HG02623 (cell line): ENCODE measurements around the gene FBXW7.

Source experiments
- ATAC-seq: cut with Tn5 transposase; IDR thresholded peaks from one replicate; pipeline ENCODE4 v1.9.1; 2021; ENCODE audit warnings: moderate library complexity; ENCODE audit not compliant: unreplicated experiment

The FBXW7 gene, protein sequence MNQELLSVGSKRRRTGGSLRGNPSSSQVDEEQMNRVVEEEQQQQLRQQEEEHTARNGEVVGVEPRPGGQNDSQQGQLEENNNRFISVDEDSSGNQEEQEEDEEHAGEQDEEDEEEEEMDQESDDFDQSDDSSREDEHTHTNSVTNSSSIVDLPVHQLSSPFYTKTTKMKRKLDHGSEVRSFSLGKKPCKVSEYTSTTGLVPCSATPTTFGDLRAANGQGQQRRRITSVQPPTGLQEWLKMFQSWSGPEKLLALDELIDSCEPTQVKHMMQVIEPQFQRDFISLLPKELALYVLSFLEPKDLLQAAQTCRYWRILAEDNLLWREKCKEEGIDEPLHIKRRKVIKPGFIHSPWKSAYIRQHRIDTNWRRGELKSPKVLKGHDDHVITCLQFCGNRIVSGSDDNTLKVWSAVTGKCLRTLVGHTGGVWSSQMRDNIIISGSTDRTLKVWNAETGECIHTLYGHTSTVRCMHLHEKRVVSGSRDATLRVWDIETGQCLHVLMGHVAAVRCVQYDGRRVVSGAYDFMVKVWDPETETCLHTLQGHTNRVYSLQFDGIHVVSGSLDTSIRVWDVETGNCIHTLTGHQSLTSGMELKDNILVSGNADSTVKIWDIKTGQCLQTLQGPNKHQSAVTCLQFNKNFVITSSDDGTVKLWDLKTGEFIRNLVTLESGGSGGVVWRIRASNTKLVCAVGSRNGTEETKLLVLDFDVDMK

DNA sequence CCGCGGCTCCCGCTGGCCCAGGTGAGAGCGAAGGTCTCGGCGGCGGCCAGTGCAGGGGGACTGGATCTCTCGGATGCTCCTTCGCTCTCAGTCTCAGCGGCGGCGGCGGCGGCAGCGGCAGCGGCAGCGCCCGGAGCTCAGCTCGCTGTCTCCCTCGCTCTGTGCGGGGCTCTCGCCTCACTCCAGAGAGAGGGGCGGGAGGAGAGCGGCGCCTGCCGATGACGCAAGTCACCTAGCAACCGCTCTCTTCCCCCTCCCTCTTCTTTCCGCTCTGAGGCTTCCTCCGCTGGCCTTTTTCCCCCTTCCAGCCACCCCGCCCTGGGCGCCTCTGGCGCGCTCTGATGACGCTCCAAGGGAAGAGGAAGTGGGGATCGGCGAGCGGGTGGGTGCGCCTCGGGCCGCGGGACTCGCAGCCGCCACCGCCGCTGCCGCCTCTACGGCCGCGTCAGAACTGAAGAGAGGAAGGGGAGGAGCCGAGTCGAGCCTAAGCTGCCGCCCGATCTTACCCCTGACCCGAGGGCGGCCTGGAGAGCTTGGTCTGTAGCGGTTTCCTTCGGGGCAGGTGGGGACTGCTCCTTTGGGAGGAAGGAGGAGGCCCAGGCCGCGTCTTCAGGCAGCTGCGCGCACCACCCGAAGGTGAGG, at the start of gene FBXW7:
FBXW7 (minus strand) TSS at position 190 of the 642 bp plus-strand sequence. CDS start 124,289 bp downstream, outside the sequence.
- peak; percentile 77 for ATAC-seq

DNA sequence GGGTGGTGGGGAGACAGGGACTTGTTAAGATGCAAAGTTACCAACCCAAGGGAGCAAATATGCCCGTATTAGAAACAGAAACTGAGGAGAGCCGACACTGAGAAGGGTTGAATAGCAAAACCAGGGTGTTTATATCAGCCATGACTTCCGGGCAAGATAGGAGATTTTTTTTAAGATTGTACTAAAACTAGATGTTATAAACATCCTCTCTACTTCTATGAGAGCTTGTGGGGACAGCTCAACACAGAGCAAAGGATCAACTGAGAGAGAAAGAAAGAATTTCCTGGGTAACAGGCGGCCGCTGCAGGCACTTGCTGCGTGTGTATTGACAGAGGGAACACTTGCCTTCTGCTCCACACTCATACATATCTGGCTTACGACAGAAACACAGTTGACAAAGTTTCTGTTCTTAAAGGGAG, 49.1 kb upstream of the FBXW7 start:
- ATAC-seq: no peak

DNA sequence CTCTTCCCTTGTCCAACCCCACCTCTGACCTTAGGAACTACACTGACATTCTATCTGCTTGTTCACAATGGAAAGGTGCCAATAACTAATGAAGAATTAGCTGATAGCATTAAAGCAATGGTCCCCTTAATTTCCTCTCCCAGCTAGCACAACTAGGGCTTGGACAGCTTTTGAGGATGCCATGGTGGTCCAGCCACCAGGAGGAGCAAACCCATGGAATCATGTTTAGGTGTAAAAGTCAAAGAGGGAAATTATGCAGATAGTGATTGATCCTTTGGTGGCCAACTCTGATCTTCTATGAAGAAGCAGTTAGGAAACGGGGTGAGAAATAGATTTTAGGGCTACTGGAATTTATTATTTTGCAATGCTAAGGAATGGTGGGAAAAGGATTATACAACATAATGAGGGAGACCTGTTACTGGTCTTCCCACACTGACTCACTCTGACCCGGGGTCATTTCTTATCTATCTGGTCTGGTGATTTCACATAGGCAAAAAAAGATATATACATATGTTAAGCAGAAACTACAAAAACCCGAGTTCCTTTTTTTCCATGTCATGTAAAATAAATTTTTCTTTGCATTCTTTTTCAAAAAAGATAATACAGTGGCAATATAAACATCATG, 45.8 kb upstream of the FBXW7 start:
- ATAC-seq: no peak

DNA sequence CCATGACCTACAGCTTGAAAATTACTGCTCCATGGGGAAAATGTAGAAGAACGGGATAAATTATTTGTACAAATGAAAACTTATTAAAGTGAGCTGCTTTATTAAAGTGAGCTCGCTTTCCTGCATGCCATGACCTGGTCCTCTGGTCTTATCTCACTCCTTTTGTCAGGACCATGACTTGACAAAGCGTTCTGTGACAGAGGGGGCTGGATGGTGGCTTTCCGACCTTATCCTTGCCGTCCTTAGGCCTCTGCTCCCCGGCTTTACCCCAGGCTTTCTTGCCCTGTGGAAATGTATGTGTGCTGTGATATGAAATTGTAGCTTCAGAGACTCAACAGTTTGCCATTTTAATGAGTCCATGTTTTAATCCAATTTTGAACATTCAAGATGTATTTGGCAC, 44.0 kb upstream of the FBXW7 start:
- ATAC-seq: no peak

DNA sequence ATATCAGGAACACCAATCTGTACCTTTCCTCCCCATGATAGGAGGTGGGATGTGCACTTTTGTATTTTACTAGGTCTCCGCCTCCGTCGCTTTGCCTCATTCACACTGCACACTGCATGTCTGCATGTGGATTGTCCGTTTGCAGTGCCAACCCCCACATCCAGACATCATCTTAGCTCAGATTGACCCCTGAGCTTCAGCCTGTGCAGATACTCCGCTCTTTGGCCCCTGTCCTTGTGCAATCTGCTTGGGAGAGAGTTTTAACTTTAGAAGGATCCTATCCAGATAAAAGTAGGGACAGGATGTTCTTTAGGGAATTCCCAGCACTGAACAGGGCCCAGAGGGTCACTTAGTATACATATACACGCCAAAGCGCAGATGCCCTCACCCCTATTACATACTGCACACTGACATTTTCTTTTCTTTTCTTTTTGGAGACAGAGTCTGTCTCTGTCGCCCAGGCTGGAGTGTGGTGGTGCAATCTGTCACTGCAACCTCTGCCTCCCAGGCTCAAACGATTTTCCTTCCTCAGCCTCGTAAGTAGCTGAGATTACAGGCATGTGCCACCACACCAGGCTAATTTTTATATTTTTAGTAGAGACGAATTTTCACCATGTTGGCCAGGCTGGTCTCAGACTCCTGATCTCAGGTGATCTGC, 43.3 kb upstream of the FBXW7 start:
- ATAC-seq: no peak

DNA sequence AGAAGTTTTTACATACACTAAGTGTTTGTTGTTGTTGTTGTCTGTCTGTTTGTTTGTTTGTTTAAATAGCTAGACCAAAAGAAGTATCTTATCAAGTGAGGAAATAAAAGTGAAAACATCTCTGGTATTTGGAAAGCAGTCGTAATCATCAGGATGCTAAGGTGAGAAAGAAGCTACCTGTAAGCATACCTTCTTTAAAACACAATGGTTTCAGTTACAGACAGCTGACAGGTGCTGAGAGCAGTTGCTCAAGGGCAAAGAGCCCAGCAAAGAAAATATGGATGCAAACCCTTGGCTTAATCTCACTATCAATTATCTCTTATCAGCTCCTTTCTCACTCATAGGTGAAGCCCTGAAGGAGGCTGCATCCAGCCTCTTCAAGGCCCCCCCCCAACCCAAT, 42.8 kb upstream of the FBXW7 start:
- no peak for ATAC-seq

DNA sequence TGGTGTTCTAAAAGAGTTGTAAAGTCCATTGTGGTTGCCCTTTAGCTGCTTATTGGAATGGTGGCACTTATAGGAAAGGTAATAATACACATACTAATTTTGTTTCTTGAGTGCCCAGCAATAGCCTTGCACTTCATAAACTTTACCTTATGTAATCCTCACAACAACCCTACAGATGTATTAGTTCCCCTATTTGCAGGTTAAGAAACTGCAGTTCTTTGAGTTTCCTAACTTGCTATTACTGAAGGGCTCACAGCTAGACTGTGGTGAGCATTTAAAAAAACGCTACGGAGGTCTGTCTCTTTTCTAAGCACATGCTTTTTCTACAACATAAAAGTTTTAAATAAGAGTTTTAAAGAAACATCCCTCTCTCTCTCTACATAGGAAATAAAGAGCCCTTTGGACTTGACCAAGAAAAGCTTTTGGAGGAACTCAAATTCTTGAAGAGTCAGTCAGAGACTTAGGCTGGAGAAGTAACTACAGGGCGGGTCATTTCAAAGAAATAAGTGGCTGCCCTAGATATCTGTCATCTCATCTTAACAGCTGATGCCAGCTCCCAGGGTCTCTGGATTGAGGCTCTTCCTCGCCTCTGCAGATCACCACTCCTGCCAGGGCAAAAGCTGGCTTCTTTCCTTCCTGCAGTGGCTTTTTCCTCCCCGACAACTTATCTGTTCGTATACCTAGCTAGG, 42.0 kb upstream of the FBXW7 start:
- ATAC-seq: peak; percentile 53

DNA sequence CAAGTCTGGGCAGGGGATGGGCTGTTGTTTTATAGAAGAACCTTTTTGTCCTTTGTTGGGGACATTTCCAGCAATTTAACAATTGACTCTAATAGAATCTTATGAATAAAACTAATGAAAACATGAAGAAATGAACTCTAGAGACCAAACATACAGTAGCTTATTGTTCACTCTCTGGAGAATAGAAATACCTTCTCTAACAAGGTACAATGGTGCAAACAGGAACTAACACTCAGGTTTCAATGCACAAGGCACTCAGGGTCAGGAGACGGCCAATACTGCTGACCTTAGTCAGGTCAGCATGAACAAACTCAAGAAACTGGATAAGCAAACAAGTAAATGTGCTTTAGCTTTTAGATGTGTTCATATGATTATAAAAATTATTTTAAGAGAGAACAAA, 39.6 kb upstream of the FBXW7 start:
- ATAC-seq: no peak

DNA sequence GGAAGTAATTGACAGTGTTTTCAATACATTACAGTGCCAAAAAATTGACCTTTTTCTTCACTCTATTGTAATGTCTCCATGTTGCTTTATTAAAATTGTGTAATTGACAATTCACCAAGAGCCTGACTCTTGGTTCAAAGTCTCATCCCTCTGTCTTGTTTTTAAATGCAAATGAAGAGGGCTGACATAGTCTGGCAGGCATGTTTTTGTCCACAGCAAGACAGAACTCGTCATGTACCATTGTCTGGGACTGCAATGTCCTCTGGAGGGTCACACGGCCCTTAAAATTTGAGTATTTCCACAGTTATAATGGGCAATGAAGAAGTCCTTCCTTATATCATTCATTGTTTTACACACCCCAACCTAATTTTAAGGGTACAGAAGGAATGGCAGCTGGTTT, 38.0 kb upstream of the FBXW7 start:
- no peak for ATAC-seq

DNA sequence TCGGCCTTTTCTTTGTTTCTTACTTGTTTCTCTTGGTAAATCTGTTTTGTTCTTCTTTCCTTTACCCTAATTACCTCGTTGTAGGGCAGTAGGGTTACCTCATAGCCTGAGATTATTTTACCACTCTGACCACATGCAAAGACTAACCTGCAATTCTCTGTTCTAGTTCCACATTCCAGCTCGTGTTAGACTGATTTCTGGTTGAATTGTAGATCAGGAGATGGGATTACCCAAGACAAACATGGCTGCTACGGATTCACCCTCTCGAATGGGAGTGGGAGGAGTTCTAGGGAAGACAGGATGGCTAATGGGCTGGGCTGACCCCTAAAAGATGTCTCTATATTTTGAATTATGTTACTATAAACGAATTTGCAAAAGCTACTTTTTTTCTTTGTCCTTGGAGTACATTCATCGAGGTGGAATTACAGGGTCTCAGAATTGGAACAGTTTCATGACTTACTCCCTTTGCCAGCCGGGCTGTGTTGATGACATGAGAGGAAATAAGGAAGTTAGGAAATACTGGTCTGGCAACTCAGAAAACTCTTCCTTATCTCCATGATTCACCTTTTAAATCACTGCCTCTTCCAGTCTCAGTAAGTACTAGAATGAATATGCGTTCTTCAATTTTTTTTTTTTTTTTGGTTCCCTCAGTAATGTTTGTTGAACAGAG, 36.7 kb upstream of the FBXW7 start:
- ATAC-seq: no peak

DNA sequence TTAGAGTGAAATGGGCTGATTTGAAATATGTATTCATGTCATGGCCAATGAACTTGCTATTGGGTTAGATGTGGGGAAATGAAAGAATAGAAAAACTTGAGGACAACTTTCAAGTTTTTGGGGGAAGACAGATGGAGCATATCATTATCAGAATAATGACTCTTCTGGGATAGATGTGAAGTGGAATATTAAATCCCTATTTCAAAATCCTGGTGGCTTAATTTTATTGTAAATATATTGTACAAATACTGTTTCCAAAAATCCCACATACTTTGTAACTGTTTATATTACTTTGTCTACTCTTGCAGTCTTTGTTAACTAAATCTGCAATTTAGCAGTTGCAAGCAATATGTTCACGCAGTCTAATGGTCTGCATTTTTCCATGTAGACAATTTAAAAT, 35.9 kb upstream of the FBXW7 start:
- no peak for ATAC-seq

DNA sequence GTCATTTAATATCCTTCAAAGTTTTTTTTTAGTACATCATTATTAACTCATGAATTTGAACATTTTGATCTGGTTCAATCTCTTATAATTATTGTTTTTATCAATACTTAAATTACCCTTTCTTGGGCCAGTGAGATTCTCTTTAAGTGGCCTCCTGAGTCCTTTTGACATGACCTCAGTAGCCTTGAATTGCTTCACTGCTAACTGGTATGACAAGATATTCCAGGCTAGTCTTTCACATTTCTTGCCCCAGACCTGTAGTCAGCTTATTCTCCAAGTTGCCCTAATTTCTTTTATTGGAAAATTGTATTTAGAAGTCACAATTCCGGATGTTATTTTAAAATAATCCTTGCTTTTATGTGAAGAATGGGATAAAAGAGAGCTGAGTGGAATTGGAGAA, 35.4 kb upstream of the FBXW7 start:
- ATAC-seq: no peak

DNA sequence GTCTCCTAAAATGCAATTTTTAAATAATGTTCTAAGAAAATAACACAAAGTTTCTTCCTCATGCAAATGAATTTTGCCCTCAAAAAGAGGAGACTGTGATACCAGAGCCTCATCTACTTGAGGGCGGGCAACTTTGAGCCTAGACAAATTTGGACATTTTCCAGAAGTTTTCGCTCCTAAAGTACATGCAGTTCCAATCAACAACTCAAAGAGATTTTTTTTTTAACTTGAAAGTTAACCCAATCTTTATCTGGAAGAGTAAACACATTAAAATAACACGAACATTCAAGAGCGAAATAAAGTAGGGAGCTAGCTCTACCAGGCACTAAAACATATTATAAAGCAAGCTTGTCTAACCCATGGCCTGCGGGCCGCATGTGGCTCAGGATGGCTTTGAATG, 29.4 kb upstream of the FBXW7 start:
- no peak for ATAC-seq

DNA sequence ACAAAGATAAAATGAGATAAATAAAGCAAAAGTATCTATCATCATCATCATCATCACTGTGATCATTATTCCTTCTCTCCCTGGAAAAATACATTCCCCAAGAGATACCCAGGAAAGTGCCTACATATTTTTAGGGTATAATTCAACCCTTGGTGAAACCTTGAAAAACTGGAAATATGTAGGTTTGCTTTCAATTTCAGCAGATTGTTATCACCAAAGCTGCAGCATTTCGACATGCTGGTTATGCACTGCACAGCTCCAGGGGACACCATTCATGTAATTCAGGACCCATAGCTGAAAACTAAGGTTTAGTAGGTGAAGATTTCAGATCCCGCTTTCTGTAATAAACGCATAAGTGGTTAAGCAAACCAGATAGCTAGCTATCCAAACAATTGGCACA, 28.4 kb upstream of the FBXW7 start:
- no peak for ATAC-seq

DNA sequence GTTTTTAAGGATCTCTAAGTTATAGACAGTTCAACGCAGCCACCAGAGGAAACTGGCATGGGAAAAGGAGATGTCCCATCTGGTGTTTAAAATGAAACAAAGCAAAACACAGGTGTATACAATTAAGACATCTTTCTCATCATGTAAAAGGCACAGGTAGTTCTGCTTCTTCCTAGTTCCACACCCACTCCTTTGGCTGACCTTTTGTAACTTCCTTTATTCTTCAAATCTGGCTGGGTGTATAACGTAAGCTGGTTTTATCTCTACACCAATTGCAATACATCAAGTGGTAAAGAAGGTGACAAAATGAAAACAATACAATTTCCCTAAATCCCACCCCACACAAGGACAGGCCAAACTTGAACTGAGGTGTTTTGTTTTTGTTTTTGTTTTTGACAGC, 27.3 kb upstream of the FBXW7 start:
- ATAC-seq: no peak

DNA sequence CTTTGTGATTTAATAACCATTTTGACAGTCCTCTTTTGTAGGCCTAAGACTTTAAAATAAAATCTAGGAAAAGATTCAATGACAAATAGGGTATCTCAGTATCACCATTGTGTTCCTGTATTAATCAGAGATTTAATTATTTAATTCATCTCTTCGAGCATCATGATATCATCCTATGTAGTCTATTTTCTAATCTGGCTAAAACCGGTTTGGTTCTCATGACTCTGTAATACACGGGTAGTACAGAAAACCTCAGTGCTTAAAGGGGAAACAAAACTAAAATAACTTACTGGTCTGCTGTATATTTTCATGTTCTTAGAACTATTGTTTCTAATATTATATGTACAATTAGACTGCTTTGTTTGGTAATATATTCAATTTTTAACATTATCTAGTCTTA, 23.7 kb upstream of the FBXW7 start:
- no peak for ATAC-seq

DNA sequence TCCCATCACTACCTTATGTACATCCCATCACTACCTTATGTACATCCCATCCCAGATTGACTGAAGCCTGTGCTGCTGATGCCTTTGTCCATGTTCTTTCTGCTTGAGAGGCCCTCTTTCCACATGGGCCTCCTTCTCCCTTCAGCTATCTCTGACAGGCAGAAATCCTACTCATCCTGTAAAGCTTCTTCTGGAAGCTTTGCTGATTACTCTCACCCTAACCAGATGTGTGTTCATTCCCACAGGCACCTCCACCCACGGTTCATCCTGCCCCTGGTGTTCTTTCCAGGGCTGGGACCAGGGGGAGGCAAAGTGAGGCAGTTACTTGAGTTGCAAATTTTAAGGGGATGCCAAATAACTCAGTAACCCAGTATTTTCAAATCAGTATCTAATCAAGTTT, 22.5 kb upstream of the FBXW7 start:
- no peak for ATAC-seq

DNA sequence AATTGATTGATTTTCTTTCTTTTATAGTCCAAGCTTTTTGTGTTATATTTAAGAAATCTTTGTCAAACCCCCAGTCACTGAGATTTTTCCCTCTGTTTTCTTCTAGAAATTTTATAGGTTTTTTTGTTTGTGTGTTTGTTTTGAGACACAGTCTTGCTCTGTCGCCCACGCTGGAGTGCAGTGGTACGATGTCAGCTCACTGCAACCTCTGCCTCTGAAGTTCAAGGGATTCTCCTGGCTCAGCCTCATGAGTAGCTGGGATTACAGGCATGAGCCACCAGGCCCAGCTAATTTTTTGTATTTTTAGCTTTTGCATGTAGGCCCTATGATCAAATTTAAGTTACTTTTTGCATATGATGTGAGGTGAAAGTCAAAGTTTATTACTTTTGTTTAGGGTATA, 20.9 kb upstream of the FBXW7 start:
- ATAC-seq: no peak

DNA sequence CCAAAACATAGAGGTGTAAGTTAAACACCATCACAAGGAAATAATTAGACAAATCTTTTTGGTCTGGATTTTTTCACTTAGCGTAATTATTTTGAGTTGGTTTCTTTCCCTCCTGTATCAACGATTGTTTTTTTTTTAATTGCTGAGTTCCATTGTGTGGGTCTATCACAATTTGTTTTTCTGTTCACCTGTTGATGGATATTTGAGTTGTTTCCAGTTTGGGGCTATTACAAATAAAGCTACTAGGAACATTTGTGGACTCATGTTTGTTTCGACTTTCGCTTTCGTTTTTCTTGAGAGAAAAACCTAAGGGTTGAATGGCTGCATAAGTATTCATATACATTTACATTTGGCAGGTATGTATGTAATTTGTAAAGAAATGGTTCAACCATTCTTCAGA, 20.4 kb upstream of the FBXW7 start:
- no peak for ATAC-seq

DNA sequence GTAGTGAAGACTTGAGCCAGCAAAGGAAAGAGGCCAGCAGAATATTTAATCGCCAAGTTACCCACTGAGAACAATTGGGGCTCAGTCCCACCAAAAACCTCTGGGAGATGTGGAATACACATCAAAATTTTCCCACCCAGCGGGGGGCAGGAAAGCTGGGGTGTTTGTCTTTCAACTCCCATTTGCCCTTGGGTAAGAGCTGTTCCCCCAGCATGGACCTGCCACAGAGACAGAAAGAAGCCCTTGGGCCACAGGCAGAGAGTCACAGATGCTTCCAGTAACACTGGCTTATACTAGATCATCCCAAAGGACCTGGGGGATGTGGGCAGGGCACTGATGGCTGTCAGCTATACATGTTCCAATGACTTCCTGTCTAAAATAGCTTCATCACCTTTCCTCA, 18.9 kb upstream of the FBXW7 start:
- no peak for ATAC-seq
